Stomach (tissue), 4 donors: ENCODE measurements around the gene RDH12.

Experiments
- EP300 ChIP-seq: sonication (generic); formaldehyde crosslinking; IDR thresholded peaks from one replicate; pipeline ENCODE4 v1.6.1; 2017; ENCODE audit warnings: antibody characterized with exemption
- POLR2AphosphoS5 ChIP-seq, 3 donors: sonication (generic); formaldehyde crosslinking; IDR thresholded peaks; one replicate each; pipeline ENCODE4 v1.6.1; 2016; ENCODE audit warnings: antibody characterized with exemption in 3 of 3
- TF ChIP-seq, protein P1 (sequence below), 7 experiments: fragments of 450-650 bp in 4 of 7; fragments of 200-600 bp in 3 of 7; sonication (generic) in 3 of 7; IDR thresholded peaks; one replicate each; pipeline ENCODE4 v1.5.1; 2016 to 2019; ENCODE audit warnings: antibody characterized with exemption in 7 of 7, control low read depth in 2 of 7, mild to moderate bottlenecking in 1 of 7

GRCh38 chr14:67727361-67727760, 25.7 kb downstream of the RDH12 start:
- TF ChIP-seq EP300 (no peak), POLR2AphosphoS5 (IDR thresholded peaks at IDR 0.05) (no peak)
- TF ChIP-seq, protein P1, sequence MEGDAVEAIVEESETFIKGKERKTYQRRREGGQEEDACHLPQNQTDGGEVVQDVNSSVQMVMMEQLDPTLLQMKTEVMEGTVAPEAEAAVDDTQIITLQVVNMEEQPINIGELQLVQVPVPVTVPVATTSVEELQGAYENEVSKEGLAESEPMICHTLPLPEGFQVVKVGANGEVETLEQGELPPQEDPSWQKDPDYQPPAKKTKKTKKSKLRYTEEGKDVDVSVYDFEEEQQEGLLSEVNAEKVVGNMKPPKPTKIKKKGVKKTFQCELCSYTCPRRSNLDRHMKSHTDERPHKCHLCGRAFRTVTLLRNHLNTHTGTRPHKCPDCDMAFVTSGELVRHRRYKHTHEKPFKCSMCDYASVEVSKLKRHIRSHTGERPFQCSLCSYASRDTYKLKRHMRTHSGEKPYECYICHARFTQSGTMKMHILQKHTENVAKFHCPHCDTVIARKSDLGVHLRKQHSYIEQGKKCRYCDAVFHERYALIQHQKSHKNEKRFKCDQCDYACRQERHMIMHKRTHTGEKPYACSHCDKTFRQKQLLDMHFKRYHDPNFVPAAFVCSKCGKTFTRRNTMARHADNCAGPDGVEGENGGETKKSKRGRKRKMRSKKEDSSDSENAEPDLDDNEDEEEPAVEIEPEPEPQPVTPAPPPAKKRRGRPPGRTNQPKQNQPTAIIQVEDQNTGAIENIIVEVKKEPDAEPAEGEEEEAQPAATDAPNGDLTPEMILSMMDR (IDR thresholded peaks at IDR 0.05): no peak
